Measurements from ENCODE around the gene DNAH1.

DNA sequence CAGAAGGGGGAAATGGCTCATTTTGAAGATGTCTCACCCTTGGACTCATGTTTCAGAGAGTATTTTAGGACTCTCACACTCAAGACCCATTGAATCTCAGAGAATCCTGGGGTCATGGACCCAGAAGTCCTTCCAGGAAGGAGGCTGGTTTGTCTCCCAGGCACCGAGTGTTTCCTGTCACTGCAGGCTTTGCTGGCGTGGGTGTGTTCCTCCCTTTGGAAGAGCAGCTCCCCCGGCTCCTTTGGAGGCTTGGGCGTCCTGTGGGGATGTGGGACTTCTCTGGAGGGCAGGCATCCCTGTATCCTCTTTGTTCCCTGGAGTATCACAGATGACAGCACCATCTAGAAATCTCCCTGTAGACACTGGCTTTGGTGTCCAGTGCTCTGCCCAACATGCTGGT lies 40.0 kb downstream of the DNAH1 start:
- TF ChIP-seq POLR2AphosphoS5 (IDR thresholded peaks at IDR 0.05; ENCODE audit: low read depth, low read length) (no peak), SRF (IDR thresholded peaks at IDR 0.05; ENCODE audit: low read depth, low read length) (no peak), DMAP1 (CRISPR knock-in tag; IDR thresholded peaks at IDR 0.05) (no peak), EP300 (IDR thresholded peaks at IDR 0.05; ENCODE audit: low read depth in 2 of 2, low read length in 2 of 2) (no peak), EP300 (CRISPR knock-in tag; IDR thresholded peaks at IDR 0.05; ENCODE audit: borderline replicate concordance) (no peak), EED (CRISPR knock-in tag; IDR thresholded peaks at IDR 0.05) (no peak), ZNF577 (CRISPR knock-in tag; IDR thresholded peaks at IDR 0.05; ENCODE audit: borderline replicate concordance, low read depth) (no peak), ONECUT2 (CRISPR knock-in tag; IDR thresholded peaks at IDR 0.05) (no peak), FIP1L1 (IDR thresholded peaks at IDR 0.05; ENCODE audit: borderline replicate concordance, insufficient read depth, low read depth, low read length) (no peak), ZNF350 (CRISPR knock-in tag; IDR thresholded peaks at IDR 0.05; ENCODE audit: borderline replicate concordance, low read depth) (no peak), POLR2A (IDR thresholded peaks at IDR 0.05; ENCODE audit: insufficient read depth in 1 of 2, low read depth in 2 of 2, low read length in 2 of 2) (no peak)
- TF ChIP-seq, protein P1, sequence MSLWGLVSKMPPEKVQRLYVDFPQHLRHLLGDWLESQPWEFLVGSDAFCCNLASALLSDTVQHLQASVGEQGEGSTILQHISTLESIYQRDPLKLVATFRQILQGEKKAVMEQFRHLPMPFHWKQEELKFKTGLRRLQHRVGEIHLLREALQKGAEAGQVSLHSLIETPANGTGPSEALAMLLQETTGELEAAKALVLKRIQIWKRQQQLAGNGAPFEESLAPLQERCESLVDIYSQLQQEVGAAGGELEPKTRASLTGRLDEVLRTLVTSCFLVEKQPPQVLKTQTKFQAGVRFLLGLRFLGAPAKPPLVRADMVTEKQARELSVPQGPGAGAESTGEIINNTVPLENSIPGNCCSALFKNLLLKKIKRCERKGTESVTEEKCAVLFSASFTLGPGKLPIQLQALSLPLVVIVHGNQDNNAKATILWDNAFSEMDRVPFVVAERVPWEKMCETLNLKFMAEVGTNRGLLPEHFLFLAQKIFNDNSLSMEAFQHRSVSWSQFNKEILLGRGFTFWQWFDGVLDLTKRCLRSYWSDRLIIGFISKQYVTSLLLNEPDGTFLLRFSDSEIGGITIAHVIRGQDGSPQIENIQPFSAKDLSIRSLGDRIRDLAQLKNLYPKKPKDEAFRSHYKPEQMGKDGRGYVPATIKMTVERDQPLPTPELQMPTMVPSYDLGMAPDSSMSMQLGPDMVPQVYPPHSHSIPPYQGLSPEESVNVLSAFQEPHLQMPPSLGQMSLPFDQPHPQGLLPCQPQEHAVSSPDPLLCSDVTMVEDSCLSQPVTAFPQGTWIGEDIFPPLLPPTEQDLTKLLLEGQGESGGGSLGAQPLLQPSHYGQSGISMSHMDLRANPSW (CRISPR knock-in tag; IDR thresholded peaks at IDR 0.05; ENCODE audit: borderline replicate concordance): no peak
- TF ChIP-seq, protein P2, sequence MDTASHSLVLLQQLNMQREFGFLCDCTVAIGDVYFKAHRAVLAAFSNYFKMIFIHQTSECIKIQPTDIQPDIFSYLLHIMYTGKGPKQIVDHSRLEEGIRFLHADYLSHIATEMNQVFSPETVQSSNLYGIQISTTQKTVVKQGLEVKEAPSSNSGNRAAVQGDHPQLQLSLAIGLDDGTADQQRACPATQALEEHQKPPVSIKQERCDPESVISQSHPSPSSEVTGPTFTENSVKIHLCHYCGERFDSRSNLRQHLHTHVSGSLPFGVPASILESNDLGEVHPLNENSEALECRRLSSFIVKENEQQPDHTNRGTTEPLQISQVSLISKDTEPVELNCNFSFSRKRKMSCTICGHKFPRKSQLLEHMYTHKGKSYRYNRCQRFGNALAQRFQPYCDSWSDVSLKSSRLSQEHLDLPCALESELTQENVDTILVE (CRISPR knock-in tag; IDR thresholded peaks at IDR 0.05): no peak
- TF ChIP-seq, protein P3, sequence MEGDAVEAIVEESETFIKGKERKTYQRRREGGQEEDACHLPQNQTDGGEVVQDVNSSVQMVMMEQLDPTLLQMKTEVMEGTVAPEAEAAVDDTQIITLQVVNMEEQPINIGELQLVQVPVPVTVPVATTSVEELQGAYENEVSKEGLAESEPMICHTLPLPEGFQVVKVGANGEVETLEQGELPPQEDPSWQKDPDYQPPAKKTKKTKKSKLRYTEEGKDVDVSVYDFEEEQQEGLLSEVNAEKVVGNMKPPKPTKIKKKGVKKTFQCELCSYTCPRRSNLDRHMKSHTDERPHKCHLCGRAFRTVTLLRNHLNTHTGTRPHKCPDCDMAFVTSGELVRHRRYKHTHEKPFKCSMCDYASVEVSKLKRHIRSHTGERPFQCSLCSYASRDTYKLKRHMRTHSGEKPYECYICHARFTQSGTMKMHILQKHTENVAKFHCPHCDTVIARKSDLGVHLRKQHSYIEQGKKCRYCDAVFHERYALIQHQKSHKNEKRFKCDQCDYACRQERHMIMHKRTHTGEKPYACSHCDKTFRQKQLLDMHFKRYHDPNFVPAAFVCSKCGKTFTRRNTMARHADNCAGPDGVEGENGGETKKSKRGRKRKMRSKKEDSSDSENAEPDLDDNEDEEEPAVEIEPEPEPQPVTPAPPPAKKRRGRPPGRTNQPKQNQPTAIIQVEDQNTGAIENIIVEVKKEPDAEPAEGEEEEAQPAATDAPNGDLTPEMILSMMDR (CRISPR knock-in tag; IDR thresholded peaks at IDR 0.05): no peak
